ENCODE measurements around the gene ENTPD6.

DNA sequence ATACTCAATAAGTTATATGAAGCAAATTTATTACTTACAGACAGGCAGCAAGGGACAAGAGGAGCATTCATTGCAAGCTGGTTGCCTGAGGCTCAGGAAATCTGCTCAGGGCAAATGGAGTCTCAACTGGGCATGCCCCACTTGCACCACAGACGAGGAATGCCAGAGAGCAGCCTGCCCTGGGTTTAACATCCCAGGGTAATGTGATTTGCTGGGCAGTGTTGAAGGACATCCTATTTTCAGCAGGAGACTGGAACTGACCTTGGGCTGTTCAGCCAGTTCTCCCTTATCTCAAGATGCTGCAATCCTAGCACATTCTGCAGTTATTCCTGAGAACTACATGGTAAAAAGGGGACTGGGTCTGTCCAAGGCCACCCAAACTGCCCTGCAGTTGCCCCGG, 3.8 kb upstream of the ENTPD6 start:
- TF ChIP-seq HDGF (IDR thresholded peaks at IDR 0.05; ENCODE audit: borderline replicate concordance) = no peak
- no peak for TF ChIP-seq FOXM1 (IDR thresholded peaks at IDR 0.05; ENCODE audit: borderline replicate concordance)
- TF ChIP-seq TARDBP (IDR thresholded peaks at IDR 0.05) = no peak
- no peak for TF ChIP-seq BHLHE40 (IDR thresholded peaks at IDR 0.05; ENCODE audit: borderline replicate concordance)
- TF ChIP-seq ELF4 (IDR thresholded peaks at IDR 0.05) = no peak
- no peak for TF ChIP-seq SUZ12 (IDR thresholded peaks at IDR 0.05)
- no peak for TF ChIP-seq L3MBTL2 (conservative IDR thresholded peaks at IDR 0.05)
- TF ChIP-seq SP1 (IDR thresholded peaks at IDR 0.05) = no peak
- no peak for TF ChIP-seq ZNF384 (IDR thresholded peaks at IDR 0.05)
- no peak for TF ChIP-seq FOXK2 (IDR thresholded peaks at IDR 0.05)
- TF ChIP-seq ARNT (IDR thresholded peaks at IDR 0.05) = no peak
- no peak for TF ChIP-seq CTBP1 (IDR thresholded peaks at IDR 0.05; ENCODE audit: borderline replicate concordance)

Measured in HEK293T (cell line).